HCT116 (cell line): Measurements from ENCODE around the gene IMPA2. TPM values are rescaled to one million over a fixed set of nuclear protein-coding genes. Genes with fewer than 3 reads are reported as not detected.

Experiments
- ATAC-seq: fragments of 200-7000 bp; cut with Tn5 transposase; 2 replicates; pipeline ENCODE4 v1.9.1; 2020; ENCODE audit warnings: mild to moderate bottlenecking, moderate library complexity
- BruUV-seq: library from RNA; stranded (reverse); fragments of 400-500 nt; replicated peaks from 2 replicates; lab custom pipeline; 2021; lab: Mats Ljungman, UMichigan
- CTCF ChIA-PET: fragments of 300-600 bp; sonication (Branson Sonifier 250); formaldehyde crosslinking; loops from one replicate; lab custom pipeline; 2021; ENCODE audit warnings: antibody characterized with exemption; lab: Charles Lee
- POLR2A ChIA-PET: fragments of 300-600, 350-600 bp; sonication (Branson Sonifier 250); formaldehyde crosslinking; loops from one replicate; lab custom pipeline; 2021; ENCODE audit warnings: antibody characterized with exemption; lab: Charles Lee
- RAD21 ChIA-PET, 2 experiments: fragments of 300-600 bp; sonication (Branson Sonifier 250); formaldehyde crosslinking; loops; one replicate each; lab custom pipeline; 2023; ENCODE audit warnings: low total read pairs in 2 of 2; ENCODE audit not compliant: uncharacterized antibody in 2 of 2, unreplicated experiment in 2 of 2, low non-redundant PET in 1 of 2; lab: Charles Lee
- DNase-seq: peaks from one replicate; pipeline ENCODE4 v3.0.0-alpha.2; 2010; ENCODE audit warnings: low read depth, low spot score
- H2AFZ ChIP-seq: fragments of 200-600 bp; shearing (Covaris generic), sonication (generic); 2 replicates; pipeline ENCODE4 v1.6.1; 2017; ENCODE audit warnings: low read depth, mixed run types, mixed read lengths, antibody characterized with exemption, low read length; ENCODE audit not compliant: poor library complexity, severe bottlenecking
- H3K27ac ChIP-seq: 2 replicates; pipeline ENCODE4 v1.5.1; 2012; ENCODE audit warnings: low read depth, low read length
- H3K27me3 ChIP-seq: fragments of 200-600 bp; sonication (generic); 2 replicates; pipeline ENCODE4 v1.6.1; 2016; ENCODE audit warnings: mixed run types, low read length, mixed read lengths; ENCODE audit not compliant: insufficient read depth
- H3K36me3 ChIP-seq, 2 experiments: fragments of 200-500 bp in 1 of 2; fragments of 200-600 bp in 1 of 2; sonication (Bioruptor generic) in 1 of 2; sonication (generic) in 1 of 2; 2 replicates each; pipeline versions ENCODE4 v1.5.1 to v1.6.1; 2014 to 2016; ENCODE audit warnings: low read length in 2 of 2, inconsistent platforms in 1 of 2, mixed read lengths in 1 of 2, mixed run types in 1 of 2; ENCODE audit not compliant: insufficient read depth in 2 of 2, control insufficient read depth in 1 of 2
- H3K4me1 ChIP-seq, 2 experiments: fragments of 200-600 bp in 1 of 2; sonication (generic) in 1 of 2; 2 replicates each; pipeline versions ENCODE4 v1.5.1 to v1.6.1; 2012 to 2017; ENCODE audit warnings: low read length in 2 of 2, inconsistent platforms in 1 of 2, mild to moderate bottlenecking in 1 of 2, mixed read lengths in 1 of 2, mixed run types in 1 of 2, moderate library complexity in 1 of 2; ENCODE audit not compliant: insufficient read depth in 2 of 2, control insufficient read depth in 1 of 2
- H3K4me2 ChIP-seq: fragments of 200-600 bp; sonication (generic); 2 replicates; pipeline ENCODE4 v1.6.1; 2017; ENCODE audit warnings: mixed run types, low read length, mixed read lengths
- H3K4me3 ChIP-seq, 2 experiments: fragments of 200-600 bp in 1 of 2; sonication (generic) in 1 of 2; replicated peaks in 1 of 2; 2 replicates each; pipeline ENCODE4 v1.5.1; 2011 to 2016; ENCODE audit warnings: low read length in 2 of 2, control low read depth in 1 of 2, low read depth in 1 of 2, mild to moderate bottlenecking in 1 of 2, mixed read lengths in 1 of 2, mixed run types in 1 of 2
- H3K79me2 ChIP-seq: fragments of 200-600 bp; sonication (generic); 2 replicates; pipeline ENCODE4 v1.6.1; 2017; ENCODE audit warnings: mild to moderate bottlenecking, mixed run types, low read length, moderate library complexity, mixed read lengths; ENCODE audit not compliant: insufficient read depth
- H3K9ac ChIP-seq: fragments of 200-600 bp; sonication (generic); 2 replicates; pipeline ENCODE4 v1.6.1; 2016; ENCODE audit warnings: low read length, mixed read lengths
- H3K9me2 ChIP-seq: fragments of 200-600 bp; sonication (generic), shearing (Covaris generic); 2 replicates; pipeline ENCODE4 v1.6.1; 2017; ENCODE audit warnings: mixed run types, mild to moderate bottlenecking, moderate library complexity; ENCODE audit not compliant: insufficient read depth
- H3K9me3 ChIP-seq, 2 experiments: fragments of 200-500 bp in 1 of 2; fragments of 200-600 bp in 1 of 2; sonication (Bioruptor generic) in 1 of 2; sonication (generic) in 1 of 2; 2 replicates each; pipeline ENCODE4 v1.6.1; 2014 to 2017; ENCODE audit warnings: low read length in 2 of 2, mixed read lengths in 2 of 2, inconsistent platforms in 1 of 2, low read depth in 1 of 2, mild to moderate bottlenecking in 1 of 2, mixed run types in 1 of 2, moderate library complexity in 1 of 2; ENCODE audit not compliant: control insufficient read depth in 1 of 2, insufficient read depth in 1 of 2
- H4K20me1 ChIP-seq: fragments of 200-600 bp; sonication (generic), shearing (Covaris generic); 2 replicates; pipeline ENCODE4 v1.6.1; 2017; ENCODE audit warnings: mixed run types, mild to moderate bottlenecking, moderate library complexity; ENCODE audit not compliant: insufficient read depth
- POLR2A ChIP-seq: IDR thresholded peaks from 2 replicates; pipeline ENCODE4 v1.7.0; 2011; ENCODE audit warnings: borderline replicate concordance; ENCODE audit not compliant: insufficient read depth, insufficient read length; ENCODE audit errors: extremely low read depth
- POLR2AphosphoS5 ChIP-seq: IDR thresholded peaks from 2 replicates; pipeline ENCODE4 v1.6.1; 2011; ENCODE audit warnings: mild to moderate bottlenecking, low read depth, low read length, moderate library complexity
- RAD21 ChIP-seq: IDR thresholded peaks from 2 replicates; pipeline ENCODE4 v1.6.1; 2012; ENCODE audit warnings: low read depth, mild to moderate bottlenecking
- SIN3A ChIP-seq: IDR thresholded peaks from 2 replicates; pipeline ENCODE4 v1.6.1; 2012; ENCODE audit warnings: low read depth
- TCF7L2 ChIP-seq: IDR thresholded peaks from 2 replicates; pipeline ENCODE4 v1.7.0; 2011; ENCODE audit warnings: borderline replicate concordance, inconsistent platforms; ENCODE audit not compliant: insufficient read depth, insufficient read length; ENCODE audit errors: extremely low read depth
- intact Hi-C: fragments of 100-400 bp; cut with micrococcal nuclease; formaldehyde crosslinking; loops from 2 replicates; pipeline ENCODE4 v1.10.0; 2022
- total RNA-seq: library from RNA; stranded (reverse); gene quantifications from one replicate; pipeline ENCODE4 v1.2.1, GENCODE V29; 2021; ENCODE audit not compliant: unreplicated experiment
- TF ChIP-seq, protein P1 (sequence below): IDR thresholded peaks from 2 replicates; pipeline ENCODE4 v1.6.1; 2012
- TF ChIP-seq, protein P2 (sequence below): IDR thresholded peaks from 2 replicates; pipeline ENCODE4 v1.6.1; 2011; ENCODE audit warnings: mild to moderate bottlenecking, low read length, moderate library complexity; ENCODE audit not compliant: insufficient replicate concordance; ENCODE audit errors: extremely low read depth

The IMPA2 gene
- total RNA-seq, 1 experiment from 2014 or later, result 32.5 TPM

DNA sequence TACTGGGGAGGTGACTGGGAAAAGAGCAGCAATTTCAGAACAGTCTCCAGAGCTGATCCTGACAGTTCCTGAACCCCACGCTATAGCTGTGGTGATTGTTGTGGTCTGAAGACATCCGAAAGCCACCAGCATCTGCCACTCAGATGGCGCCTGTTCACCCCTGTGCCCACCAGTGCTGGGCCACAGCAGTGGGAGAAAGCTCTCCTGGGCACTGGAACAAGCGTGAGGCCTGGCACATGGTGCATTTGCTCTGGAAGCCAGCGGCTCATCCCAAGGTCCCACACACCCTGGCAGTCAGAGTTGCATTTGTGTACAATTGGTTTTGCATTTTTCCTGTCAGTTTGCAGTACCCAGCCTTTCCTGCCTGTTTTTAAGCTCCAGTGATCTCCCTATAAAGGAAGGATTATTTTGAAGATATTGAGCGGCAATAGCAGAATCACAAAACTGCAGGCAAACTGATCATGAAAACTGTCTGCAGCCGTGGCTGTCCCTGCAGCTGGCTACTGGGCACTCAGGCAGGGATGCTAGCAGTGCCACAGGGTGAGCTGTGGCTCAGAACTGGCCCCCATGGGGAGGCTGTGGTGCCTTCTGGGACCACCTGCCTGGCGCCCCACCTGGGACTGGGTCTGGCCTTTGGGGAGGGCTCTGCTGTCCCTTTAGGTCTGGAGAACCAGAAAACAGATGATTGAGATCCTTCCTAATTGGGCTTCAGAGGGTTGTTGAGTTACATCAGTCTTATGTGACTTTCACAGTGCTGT, 30.1 kb downstream of the IMPA2 start:
- no peaks in the 10 kb centered on the region for H3K4me1 ChIP-seq
- H3K27ac ChIP-seq, result no peak overlapping the region
- no peak overlapping the region for H3K4me2 ChIP-seq
- CTCF ChIA-PET, result no interaction called here
- H3K9me3 ChIP-seq, result no peaks in the 10 kb centered on the region
- BruUV-seq, result no TSS peak
- no peak overlapping the region for H2AFZ ChIP-seq
- intact Hi-C loops, result no loop called here
- DNase-seq (no peak), ATAC-seq (no peak)
- TF ChIP-seq TCF7L2 (no peak), RAD21 (no peak), SIN3A (no peak), POLR2A (no peak), POLR2AphosphoS5 (no peak)
- TF ChIP-seq, protein P1, sequence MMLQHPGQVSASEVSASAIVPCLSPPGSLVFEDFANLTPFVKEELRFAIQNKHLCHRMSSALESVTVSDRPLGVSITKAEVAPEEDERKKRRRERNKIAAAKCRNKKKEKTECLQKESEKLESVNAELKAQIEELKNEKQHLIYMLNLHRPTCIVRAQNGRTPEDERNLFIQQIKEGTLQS, result no peak
- TF ChIP-seq, protein P2, sequence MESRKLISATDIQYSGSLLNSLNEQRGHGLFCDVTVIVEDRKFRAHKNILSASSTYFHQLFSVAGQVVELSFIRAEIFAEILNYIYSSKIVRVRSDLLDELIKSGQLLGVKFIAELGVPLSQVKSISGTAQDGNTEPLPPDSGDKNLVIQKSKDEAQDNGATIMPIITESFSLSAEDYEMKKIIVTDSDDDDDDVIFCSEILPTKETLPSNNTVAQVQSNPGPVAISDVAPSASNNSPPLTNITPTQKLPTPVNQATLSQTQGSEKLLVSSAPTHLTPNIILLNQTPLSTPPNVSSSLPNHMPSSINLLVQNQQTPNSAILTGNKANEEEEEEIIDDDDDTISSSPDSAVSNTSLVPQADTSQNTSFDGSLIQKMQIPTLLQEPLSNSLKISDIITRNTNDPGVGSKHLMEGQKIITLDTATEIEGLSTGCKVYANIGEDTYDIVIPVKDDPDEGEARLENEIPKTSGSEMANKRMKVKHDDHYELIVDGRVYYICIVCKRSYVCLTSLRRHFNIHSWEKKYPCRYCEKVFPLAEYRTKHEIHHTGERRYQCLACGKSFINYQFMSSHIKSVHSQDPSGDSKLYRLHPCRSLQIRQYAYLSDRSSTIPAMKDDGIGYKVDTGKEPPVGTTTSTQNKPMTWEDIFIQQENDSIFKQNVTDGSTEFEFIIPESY, result no peak
- H3K9ac ChIP-seq, result no peak overlapping the region
- no peaks in the 10 kb centered on the region for H3K79me2 ChIP-seq
- no peaks in the 10 kb centered on the region for H4K20me1 ChIP-seq
- POLR2A ChIA-PET, result no interaction called here
- H3K9me2 ChIP-seq, result no peaks in the 10 kb centered on the region
- H3K4me3 ChIP-seq, result no peak overlapping the region
- H3K36me3 ChIP-seq, result no peaks in the 10 kb centered on the region; a peak in 2 of 4 replicates
- RAD21 ChIA-PET, result no interaction called here
- H3K27me3 ChIP-seq, result no peaks in the 10 kb centered on the region
